ENCODE measurements around the gene PRC1. TPM values are rescaled to one million over a fixed set of nuclear protein-coding genes. Genes with fewer than 3 reads are reported as not detected.
A peak's percentile ranks its signal among the peaks of the same experiment; 100 is the strongest.

PRC1 gene
- total and polyA plus RNA-seq, 10 donors, result 6.0 to 40.0 (median 11.7) TPM

DNA sequence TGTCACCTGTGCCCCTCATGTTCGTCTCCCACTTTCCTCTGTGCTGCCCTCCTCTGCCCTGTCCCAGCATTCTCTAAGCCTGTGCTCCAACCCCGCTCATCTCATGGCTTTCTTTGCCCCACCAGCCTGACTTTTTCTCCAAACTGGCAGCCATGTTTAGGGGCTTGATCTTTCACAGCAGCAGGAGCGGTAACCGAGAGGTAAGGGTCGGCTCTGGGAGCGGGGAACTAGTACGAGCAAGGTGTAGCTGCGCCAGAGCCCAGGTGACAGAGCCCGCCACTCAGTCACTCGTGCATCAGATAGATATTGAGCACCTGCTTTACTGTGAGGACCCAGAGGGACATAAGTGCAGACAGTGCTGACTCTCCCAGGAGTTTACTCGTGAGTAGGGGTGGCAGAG lies 77.9 kb downstream of the PRC1 start:
- intact Hi-C loops (cut with DNase I; ENCODE audit: low total_unique reads), result no loop called here
- TF ChIP-seq POLR2A (IDR thresholded peaks at IDR 0.05), result no peak
- TF ChIP-seq POLR2AphosphoS5 (IDR thresholded peaks at IDR 0.05), result no peak
- TF ChIP-seq, protein P1, sequence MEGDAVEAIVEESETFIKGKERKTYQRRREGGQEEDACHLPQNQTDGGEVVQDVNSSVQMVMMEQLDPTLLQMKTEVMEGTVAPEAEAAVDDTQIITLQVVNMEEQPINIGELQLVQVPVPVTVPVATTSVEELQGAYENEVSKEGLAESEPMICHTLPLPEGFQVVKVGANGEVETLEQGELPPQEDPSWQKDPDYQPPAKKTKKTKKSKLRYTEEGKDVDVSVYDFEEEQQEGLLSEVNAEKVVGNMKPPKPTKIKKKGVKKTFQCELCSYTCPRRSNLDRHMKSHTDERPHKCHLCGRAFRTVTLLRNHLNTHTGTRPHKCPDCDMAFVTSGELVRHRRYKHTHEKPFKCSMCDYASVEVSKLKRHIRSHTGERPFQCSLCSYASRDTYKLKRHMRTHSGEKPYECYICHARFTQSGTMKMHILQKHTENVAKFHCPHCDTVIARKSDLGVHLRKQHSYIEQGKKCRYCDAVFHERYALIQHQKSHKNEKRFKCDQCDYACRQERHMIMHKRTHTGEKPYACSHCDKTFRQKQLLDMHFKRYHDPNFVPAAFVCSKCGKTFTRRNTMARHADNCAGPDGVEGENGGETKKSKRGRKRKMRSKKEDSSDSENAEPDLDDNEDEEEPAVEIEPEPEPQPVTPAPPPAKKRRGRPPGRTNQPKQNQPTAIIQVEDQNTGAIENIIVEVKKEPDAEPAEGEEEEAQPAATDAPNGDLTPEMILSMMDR (IDR thresholded peaks at IDR 0.05 in 8 of 11, conservative IDR thresholded peaks at IDR 0.05 in 3 of 11), result no peak
- no peaks in the 10 kb centered on the region for H3K9me3 ChIP-seq
- WGBS, 5 donors, result 72 to 90% (median 81%) methylated on average over 11 of the region's 11 CpGs
- peaks cover 0 to 65% (median 16%) of the 10 kb centered on the region in 6 donors for H3K4me1 ChIP-seq
- DNase-seq, result peak; percentile 67
- H3K27me3 ChIP-seq (replicated peaks in 1 of 7), result no peaks in the 10 kb centered on the region
- peak overlapping the region in 7 of 8 donors; percentile 67 to 93 (median 79) for H3K27ac ChIP-seq
- peak overlapping the region in 4 of 8 donors; percentile 29 to 61 (median 31) for H3K4me3 ChIP-seq
- H3K36me3 ChIP-seq, result peaks cover 24 to 100% (median 99%) of the 10 kb centered on the region in 6 donors

Small RNA genes within 50 kb of the gene (small RNA-seq; reads per million reads assigned to genes)
- 0 reads per million in 4 donors for gene RF00019

Other genes with a start within 250 kb of the PRC1 start
- 100 to 1,000 TPM in 2 of 7 donors, 10 to 100 TPM in 5; 62.0 to 139 (median 86.8) TPM for gene FURIN, start 125.9 kb downstream of the PRC1 start, total RNA-seq
- 10 to 100 TPM in 2 of 3 donors, 1 to 10 TPM in 1; 10.0 to 33.3 (median 10.9) TPM for gene FURIN, start 125.9 kb downstream of the PRC1 start, polyA plus RNA-seq
- 100 to 1,000 TPM; 150 to 369 (median 272) TPM for gene FES, start 110.0 kb downstream of the PRC1 start, total RNA-seq
- 100 to 1,000 TPM in 1 of 3 donors, 10 to 100 TPM in 2; 39.5 to 176 (median 89.2) TPM for gene FES, start 110.0 kb downstream of the PRC1 start, polyA plus RNA-seq
- 100 to 1,000 TPM; 105 to 167 (median 120) TPM for gene MAN2A2, start 91.2 kb downstream of the PRC1 start, total RNA-seq
- gene MAN2A2, start 91.2 kb downstream of the PRC1 start, polyA plus RNA-seq, result 10 to 100 TPM; 13.7 to 46.1 (median 24.0) TPM
- gene HDDC3, start 62.0 kb downstream of the PRC1 start, total RNA-seq, result 10 to 100 TPM; 12.8 to 25.9 (median 18.0) TPM
- gene HDDC3, start 62.0 kb downstream of the PRC1 start, polyA plus RNA-seq, result 10 to 100 TPM; 23.9 to 34.5 (median 31.0) TPM
- 10 to 100 TPM; 32.8 to 59.5 (median 42.6) TPM for gene UNC45A, start 59.2 kb downstream of the PRC1 start, total RNA-seq
- gene UNC45A, start 59.2 kb downstream of the PRC1 start, polyA plus RNA-seq, result 10 to 100 TPM; 32.2 to 43.6 (median 32.8) TPM
- gene RCCD1, start 39.7 kb downstream of the PRC1 start, total RNA-seq, result 10 to 100 TPM in 2 of 7 donors, 1 to 10 TPM in 5; 6.9 to 11.4 (median 8.7) TPM
- 1 to 10 TPM; 3.6 to 9.0 (median 6.3) TPM for gene RCCD1, start 39.7 kb downstream of the PRC1 start, polyA plus RNA-seq
- 10 to 100 TPM; 13.2 to 25.0 (median 19.1) TPM for gene VPS33B, start 28.1 kb upstream of the PRC1 start, total RNA-seq
- gene VPS33B, start 28.1 kb upstream of the PRC1 start, polyA plus RNA-seq, result 10 to 100 TPM; 12.1 to 27.6 (median 15.6) TPM
- gene SV2B, start 105.7 kb upstream of the PRC1 start, total RNA-seq, result under 1 TPM; 0.07 to 0.97 (median 0.46) TPM
- gene SV2B, start 105.7 kb upstream of the PRC1 start, polyA plus RNA-seq, result 1 to 10 TPM in 1 of 3 donors, under 1 TPM in 2; 0.26 to 1.2 (median 0.50) TPM